ENCODE results near the gene TNNI3K.

The TNNI3K gene

DNA sequence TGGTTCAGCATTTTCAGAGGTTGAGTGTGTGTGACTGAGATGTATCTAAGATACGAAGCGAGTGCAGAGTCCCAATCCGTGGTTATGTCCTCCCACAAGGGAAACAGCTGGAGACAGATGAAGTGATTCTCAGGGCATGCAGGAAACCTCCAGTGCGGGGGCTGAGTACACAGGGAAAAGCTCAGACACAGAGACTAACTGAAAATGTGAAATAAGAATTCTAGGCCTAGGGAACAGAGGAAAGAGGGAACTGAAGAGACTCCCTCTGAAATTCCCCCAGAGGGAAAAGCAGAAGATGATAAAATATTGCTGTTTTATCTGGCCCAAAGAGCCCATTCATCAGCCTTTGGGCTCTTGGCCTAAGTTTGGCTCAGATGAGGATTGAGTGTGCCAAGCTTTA, 160.4 kb downstream of the TNNI3K start:
- no peak for DNase-seq

DNA sequence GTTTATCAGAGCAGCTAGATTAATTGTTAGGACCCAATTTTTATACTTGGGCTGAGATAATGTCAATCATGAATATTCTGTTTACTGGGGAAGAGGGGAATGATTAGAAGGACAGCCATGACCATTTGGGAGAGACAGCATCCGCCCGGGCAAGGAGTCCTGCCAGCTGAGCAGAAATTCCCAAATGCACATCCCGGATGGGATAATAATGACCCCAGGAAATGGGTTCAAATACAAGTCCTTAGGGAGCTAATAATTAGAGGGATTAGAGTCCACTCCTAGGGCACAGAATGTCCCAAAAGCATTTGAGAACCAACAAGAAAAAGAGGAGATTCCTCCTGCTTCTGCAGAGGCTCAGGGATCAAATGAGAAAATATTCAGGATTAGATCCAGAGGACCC, 161.3 kb downstream of the TNNI3K start:
- no peak for DNase-seq

DNA sequence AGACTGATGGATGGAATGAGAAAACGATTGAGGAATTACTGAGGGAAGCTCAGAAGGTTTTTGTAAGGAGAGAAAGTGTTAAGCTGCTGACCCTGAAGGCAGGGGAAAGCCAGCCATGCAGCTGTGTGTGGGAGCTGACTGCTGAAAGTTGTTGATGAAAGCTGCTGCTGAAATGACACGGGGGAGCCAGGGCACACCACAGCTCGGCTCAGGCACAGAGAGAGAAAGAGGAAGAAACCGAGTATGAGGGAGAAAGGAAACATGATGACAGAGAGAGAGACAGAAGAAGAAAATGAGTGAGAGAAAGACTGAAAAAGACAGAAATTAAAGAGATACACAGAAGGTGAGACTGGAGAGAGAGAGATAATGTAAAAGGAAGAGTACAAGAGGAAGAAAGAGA, 161.7 kb downstream of the TNNI3K start:
- peak; percentile 21 for DNase-seq

DNA sequence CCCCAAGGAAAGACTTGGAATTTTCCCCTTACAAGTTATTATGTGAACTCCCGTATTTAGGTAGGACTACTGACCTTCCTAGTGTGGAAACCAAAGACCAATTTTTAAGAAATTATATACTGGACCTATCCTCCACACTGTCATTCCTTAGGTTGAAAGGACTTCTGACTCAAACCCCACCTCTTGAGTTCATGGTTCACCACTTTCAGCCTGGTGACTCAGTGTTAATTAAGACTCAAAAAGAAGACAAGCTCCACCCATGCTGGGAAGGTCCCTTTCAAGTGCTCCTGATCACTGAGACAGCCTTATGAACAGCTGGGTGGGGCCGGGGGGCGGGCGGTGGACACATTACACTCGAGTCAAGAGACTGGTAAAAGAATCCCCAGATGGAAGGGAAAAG, 164.1 kb downstream of the TNNI3K start:
- DNase-seq, result no peak

DNA sequence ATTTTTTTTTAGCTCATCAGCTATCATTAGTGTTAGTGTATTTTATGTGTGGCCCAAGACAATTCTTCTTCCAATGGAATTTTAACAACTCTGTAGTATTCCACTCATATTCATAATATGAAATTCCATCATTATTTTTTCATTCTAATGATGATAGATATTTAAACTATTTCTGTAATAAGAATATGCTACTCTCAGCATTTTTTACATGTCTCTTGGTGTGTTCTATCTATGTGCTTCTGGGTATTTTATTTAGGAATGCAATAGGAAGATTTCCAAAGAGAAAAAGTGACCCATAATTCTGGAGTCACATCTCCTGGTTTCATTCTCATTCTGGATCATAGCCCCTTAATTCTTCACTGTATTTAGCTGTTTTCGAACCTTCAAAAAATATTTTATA, 167.7 kb downstream of the TNNI3K start:
- no peak for DNase-seq

DNA sequence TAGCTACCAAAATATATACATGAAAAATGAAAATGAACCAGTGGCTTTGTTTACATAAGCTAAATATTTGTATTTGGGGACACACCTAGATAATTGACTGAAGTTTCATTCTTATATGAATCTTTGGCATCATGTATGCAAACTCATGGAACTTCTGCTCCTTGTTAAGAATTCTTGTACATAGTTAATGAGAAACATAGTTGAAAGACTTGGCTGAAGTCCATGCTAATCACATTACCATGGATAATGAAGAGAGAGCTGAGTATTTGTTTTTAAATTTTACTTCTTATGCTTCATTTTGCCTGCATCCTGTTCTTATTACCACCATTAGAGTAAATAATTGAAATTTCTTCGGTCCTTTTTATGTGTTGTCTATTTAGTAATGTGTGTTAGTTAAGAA, 168.4 kb downstream of the TNNI3K start:
- DNase-seq, result no peak

DNA sequence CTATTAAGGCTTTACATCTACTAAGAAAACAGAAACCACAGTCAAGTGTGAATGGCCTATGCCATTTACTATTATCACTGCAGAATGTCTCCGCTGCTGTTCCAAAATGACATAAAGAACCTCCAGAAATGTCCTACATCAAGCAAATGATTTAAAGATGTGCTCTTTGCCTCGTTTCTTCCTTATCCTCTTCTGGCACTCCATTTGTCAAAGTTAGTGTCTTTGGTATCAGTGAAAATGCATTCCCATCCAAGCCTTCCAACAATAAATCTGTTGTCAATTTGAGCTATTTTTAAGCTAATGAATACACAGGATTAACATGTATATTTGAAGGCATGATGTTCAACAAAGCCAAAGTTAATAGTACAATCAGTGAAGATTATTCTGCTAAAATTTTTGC, 171.6 kb downstream of the TNNI3K start:
- no peak for DNase-seq

DNA sequence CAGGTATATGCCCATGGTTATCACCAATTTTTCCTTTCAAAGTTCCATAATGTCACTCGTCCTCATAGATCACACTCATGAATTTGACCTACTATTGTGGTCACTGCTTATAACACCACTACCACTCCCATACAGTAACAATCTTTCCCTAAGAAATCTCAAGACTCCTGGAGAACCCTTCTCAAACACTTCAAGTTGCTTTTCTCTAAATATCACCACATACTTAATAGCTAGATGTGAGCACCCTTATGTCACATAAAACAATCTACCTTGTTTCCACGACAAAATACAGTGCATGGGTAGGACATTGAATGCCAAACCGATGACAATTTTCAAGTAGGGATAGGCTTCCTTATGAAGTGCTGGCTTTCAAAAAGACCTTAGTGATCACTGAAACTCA, 172.7 kb downstream of the TNNI3K start:
- DNase-seq, result no peak

DNA sequence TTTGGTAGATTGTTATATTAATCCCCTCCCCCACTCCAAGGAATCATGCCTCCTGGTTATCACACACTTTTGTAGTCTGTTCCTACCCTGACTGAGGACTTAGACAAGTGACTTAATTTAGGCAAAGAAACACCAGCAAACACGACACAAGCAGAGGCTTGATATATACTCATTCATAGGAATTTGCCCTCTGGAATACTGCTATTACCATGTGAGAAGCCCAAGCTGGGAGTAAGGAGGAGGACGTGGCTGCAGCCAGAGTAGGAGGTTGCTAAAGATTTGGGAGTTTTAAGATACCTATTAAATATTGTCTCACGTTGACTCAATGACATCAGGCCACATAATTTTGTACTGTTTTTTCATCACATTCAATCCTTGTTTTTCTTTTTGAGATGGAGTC, 177.1 kb downstream of the TNNI3K start:
- DNase-seq, result peak; percentile 11

DNA sequence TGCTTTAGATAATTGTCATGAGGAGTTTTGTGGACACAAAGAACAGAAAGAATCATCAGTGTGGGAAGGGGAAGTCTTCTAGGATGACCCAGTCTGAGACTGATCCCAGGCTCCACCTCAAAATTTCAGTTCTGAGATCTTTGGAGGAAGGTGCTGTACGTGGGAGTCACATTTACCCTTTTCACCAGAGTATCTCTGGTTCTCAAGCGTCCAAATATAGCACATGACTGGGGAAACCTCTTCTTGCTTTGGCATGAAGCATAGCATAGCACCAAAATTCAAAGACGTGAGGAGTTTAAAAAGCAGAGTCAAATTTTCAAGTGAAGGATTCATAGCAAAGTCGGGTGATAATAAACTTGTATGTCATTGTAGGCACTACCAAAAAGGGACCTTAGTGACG, 180.7 kb downstream of the TNNI3K start:
- no peak for DNase-seq

DNA sequence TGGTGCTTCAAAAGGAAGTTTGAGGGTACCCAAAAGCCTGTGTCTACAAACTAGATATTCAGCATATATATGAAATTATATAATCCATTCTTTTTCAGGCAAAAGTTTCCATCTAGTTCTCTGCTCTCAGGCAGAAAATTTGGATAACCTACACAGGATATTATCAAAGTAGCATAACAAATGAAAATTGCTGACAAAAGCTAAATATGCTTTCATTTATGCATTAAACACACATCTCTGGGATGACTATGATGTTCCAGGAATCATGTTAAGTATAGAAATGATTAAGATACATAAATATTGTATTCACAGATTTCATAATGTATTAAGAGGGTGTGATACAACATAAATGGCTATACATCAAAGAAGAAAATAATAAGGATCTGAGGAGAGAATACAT, 184.4 kb downstream of the TNNI3K start:
- no peak for DNase-seq

DNA sequence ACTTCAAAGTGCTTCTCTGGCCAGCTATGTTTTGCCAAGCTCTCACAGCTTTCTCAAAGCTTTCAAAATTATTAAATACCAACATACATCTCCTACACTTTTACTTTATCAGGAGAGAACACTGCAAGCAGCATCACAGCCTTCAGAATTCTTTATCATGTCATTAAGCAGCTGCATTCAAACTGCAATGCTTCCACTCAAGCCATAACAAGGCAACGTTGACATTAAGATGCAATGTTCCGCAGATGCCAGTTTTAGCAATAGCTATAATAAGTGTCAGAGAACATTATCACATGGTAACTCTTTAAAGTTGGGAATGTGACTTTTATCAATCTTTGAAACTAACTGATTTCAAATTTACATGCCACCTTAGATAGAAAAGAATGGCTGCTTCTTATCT, 185.3 kb downstream of the TNNI3K start:
- no peak for DNase-seq

DNA sequence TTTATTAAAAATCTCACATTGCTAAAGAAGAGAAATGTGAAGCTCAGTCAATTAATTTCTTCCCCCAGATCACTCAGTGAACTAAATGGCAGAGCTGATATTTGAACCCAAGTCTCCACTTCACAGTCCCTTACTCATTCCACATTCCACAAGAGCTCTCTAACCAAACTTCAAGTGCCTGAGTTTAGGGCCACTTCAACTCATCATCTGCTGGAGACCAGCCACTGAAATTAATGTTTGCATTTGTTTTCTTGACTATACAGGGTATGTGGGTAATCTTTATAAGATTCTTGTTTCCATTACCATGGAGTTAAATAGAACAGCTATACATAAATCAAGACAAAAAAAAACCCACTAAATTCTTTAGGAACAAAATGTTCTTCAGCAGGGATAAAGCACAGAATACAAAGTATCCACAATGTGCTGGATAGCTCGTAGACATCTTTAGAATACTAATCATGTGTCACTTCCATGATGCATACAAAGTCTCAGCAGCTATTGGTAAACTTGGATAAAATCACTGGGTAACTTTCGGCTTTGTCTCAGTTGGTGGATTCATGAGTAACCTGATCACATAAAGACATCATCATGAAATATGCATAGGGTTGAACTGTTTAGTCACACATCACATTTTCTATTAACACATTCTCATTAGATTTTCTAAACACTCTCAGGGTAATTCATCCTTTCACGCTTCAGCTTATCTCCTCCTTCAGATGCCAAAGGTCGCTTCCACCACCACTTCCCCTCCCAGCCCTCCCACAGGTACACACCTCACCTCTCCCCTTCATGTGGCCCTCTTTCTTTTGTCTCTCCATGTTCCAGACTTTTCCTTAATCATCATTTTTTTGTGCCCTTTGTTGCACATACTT, 187.5 kb downstream of the TNNI3K start:
- no peak for DNase-seq

DNA sequence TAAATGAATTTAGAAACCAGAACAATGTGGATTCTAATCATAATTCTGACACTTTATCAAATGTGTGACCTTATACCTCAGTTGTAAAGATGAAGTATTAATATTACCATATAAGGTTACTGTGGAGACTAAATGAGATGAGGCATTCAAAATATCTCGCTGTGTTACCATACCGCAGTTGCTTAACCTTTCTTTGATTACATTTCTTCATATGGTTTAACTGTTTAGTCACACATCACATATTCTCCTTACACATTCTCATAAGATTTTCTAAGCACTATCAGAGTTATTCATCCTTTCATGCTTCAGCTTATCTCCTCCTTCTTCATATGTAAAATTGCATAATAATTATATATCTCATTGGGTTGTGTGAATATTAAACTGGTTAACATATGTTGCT, 188.3 kb downstream of the TNNI3K start:
- no peak for DNase-seq

DNA sequence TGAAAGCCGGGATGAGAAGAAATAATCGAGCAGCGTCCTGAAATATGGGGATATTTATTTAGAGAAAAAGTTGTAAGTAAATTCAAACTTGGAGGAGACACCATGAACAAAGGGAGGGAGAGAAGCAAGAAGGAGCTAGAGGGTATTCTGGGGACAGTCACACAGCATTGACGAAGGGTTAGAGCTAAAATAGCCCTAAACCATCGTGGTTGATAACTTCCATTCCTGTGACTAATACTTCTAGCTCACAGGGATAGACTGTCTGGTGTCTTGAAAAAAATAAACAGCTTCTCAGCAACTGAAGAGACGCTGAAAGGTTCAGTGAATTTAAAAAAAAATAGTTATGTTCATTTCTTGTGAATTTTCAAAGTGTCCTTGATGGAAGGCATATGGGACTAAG, 190.5 kb downstream of the TNNI3K start:
- peak; percentile 39 for DNase-seq

DNA sequence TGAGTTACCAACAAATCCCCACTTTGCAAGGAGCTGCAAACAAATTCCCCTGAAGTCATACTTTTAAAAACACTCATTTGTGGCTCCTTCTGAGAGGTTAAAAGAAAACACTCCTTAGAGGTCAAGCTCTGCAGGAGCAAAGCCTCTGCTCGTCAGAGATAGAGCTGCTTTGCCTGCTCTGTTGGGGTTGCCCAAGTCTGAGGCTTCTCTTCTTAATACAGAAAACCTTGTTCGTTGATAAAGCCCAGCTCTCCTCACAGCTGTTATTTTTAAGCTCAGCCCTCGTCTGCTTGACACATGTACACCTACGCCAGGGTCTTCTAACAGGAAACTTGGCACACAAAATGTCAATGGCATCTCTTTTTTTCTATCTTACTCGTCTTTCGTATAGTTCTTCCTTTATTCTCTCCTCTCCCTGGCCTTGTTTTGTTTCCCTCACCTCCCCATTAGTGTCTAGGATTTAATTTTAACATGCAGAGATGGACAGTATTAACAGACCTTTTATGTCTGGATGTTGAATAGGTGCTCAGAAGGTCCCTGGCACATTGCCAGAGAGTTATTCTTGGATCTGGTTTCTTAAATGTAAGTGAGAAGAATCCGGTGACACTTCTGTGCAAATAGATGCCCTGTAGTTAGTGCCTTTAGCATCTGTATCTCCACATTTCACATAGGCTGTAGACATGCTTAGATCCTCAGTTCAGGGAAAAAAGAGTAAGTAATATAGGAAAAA, 191.2 kb downstream of the TNNI3K start:
- DNase-seq, result no peak

DNA sequence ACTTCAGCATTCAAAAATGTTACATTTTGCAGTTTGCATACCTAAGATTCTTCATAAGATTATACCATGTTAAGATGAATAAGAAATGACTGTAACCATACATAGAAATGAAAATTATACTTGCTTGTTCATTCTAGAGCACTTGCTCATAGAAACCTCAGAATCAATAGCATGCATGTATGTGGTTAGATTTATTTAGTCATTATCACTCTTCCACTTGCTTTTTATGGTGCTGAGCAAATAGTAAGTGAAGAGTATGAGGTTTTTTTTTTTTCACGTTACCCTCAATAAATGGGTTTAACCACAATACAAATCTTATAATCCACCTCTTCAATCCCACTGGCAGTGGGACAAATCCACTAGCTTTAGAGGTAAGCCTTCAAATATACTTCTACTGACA, 192.5 kb downstream of the TNNI3K start:
- no peak for DNase-seq

DNA sequence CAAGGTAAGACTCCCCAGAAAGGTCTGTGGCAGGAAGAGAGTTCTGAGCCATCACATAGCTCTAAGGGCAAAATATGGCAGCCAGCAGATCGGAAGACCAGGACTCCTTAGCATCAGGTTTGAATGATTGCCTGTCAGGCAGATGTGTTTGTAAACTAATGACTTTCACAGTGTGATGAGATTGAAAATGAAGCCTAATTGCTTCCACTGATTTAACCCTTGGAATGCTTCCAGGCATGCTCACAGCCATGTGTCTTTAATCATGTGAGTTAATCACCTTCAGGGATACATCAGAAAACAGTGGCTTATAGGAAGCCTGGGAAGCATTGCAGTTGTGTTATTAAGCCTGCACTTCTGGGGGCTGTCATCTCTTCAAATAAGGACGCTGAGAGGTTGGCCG, 194.4 kb downstream of the TNNI3K start:
- no peak for DNase-seq

DNA sequence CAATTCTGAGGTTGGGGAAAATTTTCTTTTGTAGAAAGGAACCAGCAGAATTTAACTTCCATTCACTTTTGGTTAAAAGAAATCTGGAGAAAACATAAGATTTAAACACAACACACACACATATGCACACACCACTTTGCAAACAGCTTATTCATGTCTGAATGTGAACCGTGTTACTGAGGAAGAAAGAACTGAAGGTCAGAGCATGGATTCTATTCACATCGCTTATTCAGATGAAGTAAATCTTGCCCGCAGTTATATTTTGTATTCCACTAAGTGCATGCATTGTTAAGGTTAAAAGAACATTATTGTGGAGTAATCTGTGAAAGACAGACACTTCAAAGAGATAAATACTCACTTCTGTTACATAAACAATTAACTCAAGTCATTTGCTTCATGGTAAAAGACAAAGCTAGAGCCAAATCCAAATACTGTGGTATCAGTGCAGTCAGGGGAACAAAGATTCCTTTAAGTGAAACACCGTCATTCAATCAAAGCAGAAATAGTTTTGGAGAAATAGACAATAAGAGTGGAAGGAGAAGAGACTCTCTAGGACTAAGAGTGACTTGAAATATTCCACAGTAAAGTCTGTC, 195.3 kb downstream of the TNNI3K start:
- no peak for DNase-seq

DNA sequence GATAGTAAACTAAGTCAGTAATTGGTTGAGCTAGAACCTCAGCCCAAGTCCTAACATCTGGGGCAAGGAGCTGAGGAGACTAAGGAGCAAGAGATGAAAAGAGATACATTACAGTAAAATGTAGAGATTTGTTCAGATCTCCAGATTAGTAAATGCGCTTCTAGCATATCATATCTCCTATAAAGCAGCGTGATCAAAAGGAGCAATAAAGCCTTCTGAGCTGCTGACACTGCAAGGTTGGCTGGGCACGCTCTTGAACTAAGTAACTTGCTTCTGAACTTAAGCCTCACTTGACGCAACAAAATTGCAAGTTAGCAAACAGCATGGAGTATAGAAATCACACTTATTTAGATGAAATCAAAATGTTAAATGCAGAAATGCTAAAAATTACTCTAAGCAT, 196.3 kb downstream of the TNNI3K start:
- no peak for DNase-seq

DNA sequence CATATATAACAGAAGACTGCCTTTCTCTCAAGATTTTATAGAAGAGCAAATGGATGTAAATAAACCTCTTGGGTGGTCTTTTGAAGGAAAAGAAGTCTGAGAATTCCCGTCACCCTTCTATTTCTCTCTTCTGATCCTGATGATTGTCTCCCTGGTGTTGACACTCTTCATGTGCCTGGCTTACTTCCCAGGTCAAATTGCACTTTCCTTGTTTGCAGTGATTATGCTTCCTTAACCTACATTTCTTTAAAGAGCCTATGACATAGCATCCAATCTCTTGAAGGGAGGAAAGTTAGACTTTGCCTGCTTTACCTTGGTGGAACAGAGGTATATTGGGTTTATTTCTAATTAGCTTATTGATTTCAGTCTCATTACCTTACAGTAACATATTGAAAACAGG, 197.1 kb downstream of the TNNI3K start:
- DNase-seq, result no peak

DNA sequence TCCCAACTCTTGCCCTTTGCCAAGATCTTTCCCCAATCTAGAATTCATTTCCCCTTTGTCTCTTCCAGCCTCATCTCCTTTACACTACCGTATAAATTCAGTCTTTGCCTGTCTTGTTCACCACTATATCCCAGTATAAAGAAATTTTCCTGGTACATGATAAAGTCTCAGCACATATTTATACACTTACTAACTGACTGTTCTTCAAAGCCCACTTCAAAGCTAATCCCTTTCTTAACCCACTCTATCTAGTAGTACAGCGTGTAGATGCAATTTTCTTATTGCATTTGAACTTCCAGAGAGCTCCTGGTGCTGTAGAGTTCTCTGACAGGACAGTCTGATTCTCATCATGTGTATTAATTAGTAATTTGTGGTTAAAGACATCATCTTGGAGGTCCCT, 199.1 kb downstream of the TNNI3K start:
- no peak for DNase-seq

DNA sequence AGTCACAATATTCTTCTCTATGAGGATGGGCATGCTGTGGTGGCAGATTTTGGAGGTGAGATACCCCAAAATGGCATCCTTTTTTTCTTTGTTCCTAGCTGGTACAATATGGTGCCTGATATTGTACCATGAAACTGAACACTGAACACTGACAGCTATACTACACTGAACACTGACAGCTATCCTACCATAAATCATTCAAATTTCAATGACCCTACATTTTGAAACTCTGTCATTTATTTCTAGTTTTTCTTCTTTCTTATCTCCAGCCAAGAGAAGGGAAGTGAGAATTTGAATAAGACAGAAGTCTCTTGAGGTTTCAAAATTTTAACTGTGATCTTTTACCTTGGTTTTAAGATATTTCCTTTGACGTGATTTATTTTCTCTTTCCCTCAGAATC, 200.9 kb downstream of the TNNI3K start:
- no peak for DNase-seq

DNA sequence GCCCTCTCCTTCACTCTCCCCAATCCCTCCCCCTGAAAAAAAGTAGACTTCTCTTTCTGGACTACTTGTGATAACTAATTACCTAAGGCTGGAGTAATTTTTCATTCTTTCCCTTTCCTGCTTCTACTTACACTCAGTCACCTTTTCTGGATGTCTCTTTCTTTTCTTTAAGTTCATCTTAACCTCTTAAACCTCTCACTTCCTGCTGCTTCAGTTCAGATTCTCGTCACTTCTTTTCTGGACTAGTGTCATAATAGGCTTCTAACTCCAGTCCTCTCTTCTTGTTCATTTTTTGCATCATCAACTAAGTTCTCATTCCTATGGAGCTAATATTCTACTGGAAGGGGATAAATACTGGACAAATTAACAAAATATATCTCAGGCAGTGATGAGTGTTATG, 201.8 kb downstream of the TNNI3K start:
- DNase-seq, result no peak

All from kidney glomerular epithelial cell (primary cell).